ENCODE data around the gene CHIT1. TPM values are rescaled to one million over a fixed set of nuclear protein-coding genes. Genes with fewer than 3 reads are reported as not detected.

The CHIT1 gene
- total and polyA plus RNA-seq, 9 of the 15 experiments (the other 6 are each of a cell fraction or from before 2014, with no cell fraction given) = not detected

GRCh38 chr1:203216274-203217138 lies 13.0 kb downstream of the CHIT1 start:
- peak; percentile 94 for ATAC-seq
- H3K4me2 ChIP-seq (ENCODE audit: insufficient read depth, low read length) = no peak overlapping the region
- TF ChIP-seq MAX (CRISPR knock-in tag; IDR thresholded peaks at IDR 0.05) (0 out of 2 replicates have a peak, but pooled peaks have one; percentile 46), RB1 (IDR thresholded peaks at IDR 0.05; ENCODE audit: low read depth) (peak; percentile 27; the same call in 1 of the 2 replicates), SMC3 (conservative IDR thresholded peaks at IDR 0.05; ENCODE audit: insufficient read depth, low read depth, low read length) (peak; percentile 85), MYC (IDR thresholded peaks at IDR 0.05; ENCODE audit: low read depth, low read length) (peak; percentile 69), MYC (CRISPR knock-in tag; IDR thresholded peaks at IDR 0.05; ENCODE audit: borderline replicate concordance, low read depth) (no peak), NCOA1 (IDR thresholded peaks at IDR 0.05; ENCODE audit: low read depth) (no peak), DEAF1 (CRISPR knock-in tag; IDR thresholded peaks at IDR 0.05) (peak; percentile 79), CTCF (IDR thresholded peaks at IDR 0.05 in 2 of 3, conservative IDR thresholded peaks at IDR 0.05 in 1 of 3; ENCODE audit: insufficient read depth in 2 of 3, low read depth in 1 of 3, low read length in 3 of 3) (peak; percentile 84 to 93 (median 86)), CREM (IDR thresholded peaks at IDR 0.05; ENCODE audit: low read depth) (peak; percentile 44; the same call in 1 of the 2 replicates), BRCA1 (IDR thresholded peaks at IDR 0.05) (no peak), BRCA1 (CRISPR knock-in tag; IDR thresholded peaks at IDR 0.05) (no peak), BMI1 (IDR thresholded peaks at IDR 0.05; ENCODE audit: low read length) (0 out of 2 replicates have a peak, but pooled peaks have one; percentile 34), FOXO4 (CRISPR knock-in tag; IDR thresholded peaks at IDR 0.05) (no peak)

More at GRCh38 chr1:203216274-203217138, 13.0 kb downstream of the CHIT1 start:
- POLR2A ChIA-PET = interaction anchor here (0.6 to 1.9 kb wide), 10 partner anchors 9 to 143 kb away, joined by 3 to 10 read pairs (median 3); no protein-coding TSS in a partner anchor
- peaks cover 17 to 61% of the 10 kb centered on the region in 2 experiments for H3K27me3 ChIP-seq (ENCODE audit: control insufficient read depth in 2 of 2, insufficient read depth in 2 of 2, low read length in 2 of 2)
- no peak overlapping the region for H3K27ac ChIP-seq (ENCODE audit: extremely low read depth, low read depth, low read length)
- no peak overlapping the region for H2AFZ ChIP-seq (ENCODE audit: low read depth, low read length)
- no peaks in the 10 kb centered on the region for H3K79me2 ChIP-seq (ENCODE audit: control insufficient read depth, insufficient read depth, low read length)
- H3K4me3 ChIP-seq = no peak overlapping the region
- H3K36me3 ChIP-seq (ENCODE audit: control insufficient read depth, insufficient read depth, low read length) = no peaks in the 10 kb centered on the region
- 3% methylated on average over 19 of the region's 19 CpGs for WGBS (ENCODE audit: insufficient coverage, low coverage, missing lambda C conversion rate)
- H3K4me1 ChIP-seq (replicated peaks in 1 of 2; ENCODE audit: control insufficient read depth in 2 of 2, insufficient read depth in 2 of 2, low read length in 2 of 2) = no peaks in the 10 kb centered on the region
- DNase-seq (ENCODE audit: extremely low read depth in 1 of 4, low spot score in 3 of 4) (peak; percentile 71 to 82 (median 75)), FAIRE-seq (peak; percentile 96)
- no TSS peak for BruUV-seq (replicated peaks)
- in situ Hi-C loops (cut with MboI) (loop anchor here (5.0 kb wide), 1 partner anchor 184 kb away; no protein-coding TSS in a partner anchor), intact Hi-C loops (cut with micrococcal nuclease) (loop anchor here (1.0 to 2.0 kb wide), 4 partner anchors 52 to 177 kb away; no protein-coding TSS in a partner anchor)
- CTCF ChIA-PET (ENCODE audit: low intra/inter-chr PET ratio) = interaction anchor here (0.6 to 2.4 kb wide), 7 partner anchors 50 to 1573 kb away, joined by 3 to 24 read pairs (median 3); no protein-coding TSS in a partner anchor
- no peaks in the 10 kb centered on the region for H3K9me3 ChIP-seq (replicated peaks; ENCODE audit: control insufficient read depth, insufficient read depth, low read depth, low read length)
- no peaks in the 10 kb centered on the region for H3K9me1 ChIP-seq (ENCODE audit: control insufficient read depth, insufficient read depth, low read length)
- peaks cover 14% of the 10 kb centered on the region for H4K20me1 ChIP-seq (replicated peaks; ENCODE audit: control insufficient read depth, insufficient read depth, low read length)
- no peak overlapping the region for H3K9ac ChIP-seq (ENCODE audit: insufficient read depth in 1 of 2, low read depth in 2 of 2, low read length in 2 of 2)
